HG03175 (cell line): ENCODE measurements around the gene CSTB.

Experiments
- ATAC-seq: cut with Tn5 transposase; IDR thresholded peaks from one replicate; pipeline ENCODE4 v1.9.1; 2021; ENCODE audit warnings: mild to moderate bottlenecking, moderate library complexity; ENCODE audit not compliant: unreplicated experiment

The CSTB gene

GRCh38 chr21:43811262-43812105, 35.4 kb upstream of the CSTB start:
- no peak for ATAC-seq

- ATAC-seq, result peak; percentile 72
These were observed 34.6 kb upstream of the CSTB start for GRCh38 chr21:43810505-43811261.

DNA sequence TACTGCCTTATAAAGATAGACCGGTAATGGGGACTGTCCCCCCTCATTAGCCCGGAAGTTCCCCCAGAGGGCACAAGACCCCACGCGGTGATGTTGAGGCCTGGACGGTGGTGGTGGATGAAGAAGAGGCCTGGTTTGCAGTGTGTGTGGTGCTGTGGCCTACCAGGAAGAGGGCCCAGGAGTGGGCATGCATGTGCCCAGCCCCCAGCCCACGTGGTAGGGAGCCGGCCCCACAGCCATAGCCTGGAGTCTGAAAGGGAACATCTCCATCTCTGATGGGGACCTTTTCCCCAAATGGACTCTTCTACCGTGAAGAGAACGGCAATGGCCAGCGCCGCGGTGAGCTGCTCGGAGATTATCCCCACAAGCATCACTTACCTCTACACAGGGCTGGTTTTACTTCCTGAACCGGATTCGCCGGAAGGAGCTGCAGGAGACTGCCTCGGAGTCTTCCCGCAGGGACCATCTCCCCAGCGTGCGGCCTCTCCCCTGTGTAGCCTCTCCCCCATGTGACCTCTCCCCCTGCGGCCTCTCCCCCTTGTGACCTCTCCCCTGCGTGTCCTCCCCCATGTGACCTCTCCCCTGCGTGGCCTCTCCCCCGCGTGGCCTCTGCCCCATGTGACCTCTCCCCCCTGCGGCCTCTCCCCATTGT, 33.9 kb upstream of the CSTB start:
- ATAC-seq, result no peak

GRCh38 chr21:43809346-43809799, 33.3 kb upstream of the CSTB start:
- no peak for ATAC-seq

DNA sequence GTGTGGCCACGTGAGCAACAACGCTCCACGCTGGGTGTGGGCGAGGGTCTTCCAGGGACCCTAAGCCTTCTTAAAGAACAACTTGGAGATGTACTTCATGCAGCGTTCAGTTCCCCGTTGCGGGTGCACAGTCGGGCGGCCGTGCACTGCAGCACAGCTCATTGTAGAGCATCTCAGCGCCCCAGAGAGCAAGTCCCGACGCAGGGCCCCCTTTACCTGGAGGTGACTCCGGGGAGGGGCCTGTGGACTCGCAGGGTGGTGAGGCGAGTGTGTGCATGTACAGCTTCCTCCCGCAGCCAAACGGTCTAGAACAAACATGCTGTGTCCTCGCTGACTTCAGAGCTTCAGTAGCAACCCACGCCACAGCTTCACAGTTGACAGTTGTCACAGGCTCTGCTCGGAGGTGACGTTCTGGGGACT, 32.7 kb upstream of the CSTB start:
- ATAC-seq, result no peak

- no peak for ATAC-seq
These were observed 32.3 kb upstream of the CSTB start for GRCh38 chr21:43808367-43808766.

DNA sequence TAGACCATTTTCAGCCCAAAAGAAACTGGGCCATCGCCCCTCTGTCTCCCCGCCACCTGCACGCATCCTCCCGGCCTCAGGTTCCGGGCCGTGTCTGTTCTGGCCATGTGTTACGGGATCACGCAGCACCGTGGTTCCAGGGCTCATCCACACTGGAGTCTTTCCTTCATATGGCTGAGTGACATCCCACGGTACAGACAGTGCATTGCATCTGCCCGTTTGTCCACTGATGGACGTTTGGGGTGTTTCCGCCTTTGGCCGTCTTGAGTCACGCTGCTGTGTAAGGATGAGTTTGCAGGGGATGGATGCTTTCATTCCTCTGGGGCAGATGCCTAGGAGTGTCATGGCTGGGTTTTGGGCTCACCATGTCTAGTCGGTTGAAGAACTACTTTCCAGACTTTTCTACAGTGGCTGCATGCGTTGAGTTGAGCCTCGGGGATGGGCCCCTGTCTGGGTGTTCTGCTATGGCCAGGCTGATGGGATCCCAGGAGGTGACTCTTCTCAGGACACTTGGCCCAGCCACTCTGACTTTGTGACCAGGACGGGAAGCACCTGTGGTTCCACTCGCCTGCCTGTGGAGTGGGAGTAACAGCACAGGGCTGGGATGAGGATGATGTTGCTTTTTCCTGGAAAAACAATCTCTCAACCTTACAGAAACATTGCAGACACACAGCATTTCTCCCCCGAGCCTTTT, 30.1 kb upstream of the CSTB start:
- no peak for ATAC-seq

DNA sequence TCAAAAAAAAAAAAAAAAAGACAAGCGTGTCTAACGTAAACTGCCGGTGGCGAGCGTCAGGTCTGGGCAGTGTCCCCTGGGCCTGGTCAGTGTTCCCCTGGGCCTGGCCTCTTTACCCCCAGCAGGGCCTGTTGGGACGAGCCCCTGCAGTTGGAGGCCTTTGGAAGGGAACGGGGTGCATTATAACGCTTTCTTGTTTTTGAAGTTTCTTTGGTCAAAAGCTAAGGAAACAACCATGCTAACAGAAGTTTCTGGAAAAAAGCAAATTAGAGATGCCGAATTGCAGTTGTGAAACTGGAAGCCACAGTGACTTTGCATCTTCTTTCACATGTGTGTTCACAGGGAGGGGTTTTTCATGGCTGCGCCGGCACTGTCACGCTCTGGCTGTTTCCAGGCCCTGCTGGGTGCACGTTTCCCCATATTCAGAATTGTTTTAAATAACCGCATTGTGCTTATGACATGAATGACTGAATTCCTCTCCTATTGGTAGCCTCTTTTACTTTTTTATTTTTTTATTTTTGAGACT, 29.2 kb upstream of the CSTB start:
- peak; percentile 85 for ATAC-seq

DNA sequence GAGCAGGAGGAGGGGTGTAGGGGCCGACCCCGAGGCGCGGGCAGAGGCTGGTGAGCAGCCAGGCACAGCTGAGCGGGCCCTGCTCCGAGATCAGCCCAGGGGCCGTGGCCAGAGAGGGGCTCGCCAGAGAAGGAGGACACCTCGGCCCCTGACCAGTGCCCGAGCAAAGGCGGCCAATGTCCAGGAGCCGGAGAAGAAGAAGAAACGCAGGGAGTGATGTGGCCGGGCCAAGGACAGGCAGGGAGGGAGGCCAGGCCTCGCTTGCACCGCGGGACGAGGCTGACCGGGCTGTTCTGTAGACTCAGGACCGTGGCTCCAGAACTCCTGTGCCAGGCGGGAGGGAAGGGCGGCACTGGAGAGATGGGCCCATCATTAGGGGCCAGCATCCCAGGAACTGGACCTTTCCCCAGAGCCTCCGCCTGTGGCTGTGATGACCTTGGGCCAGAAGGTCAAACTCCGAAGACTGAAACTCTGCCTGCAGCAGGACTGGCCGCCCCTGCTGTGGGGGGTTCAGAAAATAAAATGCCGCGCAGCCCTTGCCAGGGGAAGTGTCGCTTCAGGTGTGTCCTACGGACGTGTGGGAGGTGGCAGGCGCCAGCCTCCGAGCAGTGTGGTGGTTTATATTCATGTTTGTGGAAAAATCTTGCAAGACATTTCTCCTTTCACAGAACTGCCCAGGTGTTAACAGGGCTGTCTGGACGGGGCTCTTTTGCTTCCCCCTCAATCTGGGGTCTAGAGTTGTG, 27.6 kb upstream of the CSTB start:
- no peak for ATAC-seq

DNA sequence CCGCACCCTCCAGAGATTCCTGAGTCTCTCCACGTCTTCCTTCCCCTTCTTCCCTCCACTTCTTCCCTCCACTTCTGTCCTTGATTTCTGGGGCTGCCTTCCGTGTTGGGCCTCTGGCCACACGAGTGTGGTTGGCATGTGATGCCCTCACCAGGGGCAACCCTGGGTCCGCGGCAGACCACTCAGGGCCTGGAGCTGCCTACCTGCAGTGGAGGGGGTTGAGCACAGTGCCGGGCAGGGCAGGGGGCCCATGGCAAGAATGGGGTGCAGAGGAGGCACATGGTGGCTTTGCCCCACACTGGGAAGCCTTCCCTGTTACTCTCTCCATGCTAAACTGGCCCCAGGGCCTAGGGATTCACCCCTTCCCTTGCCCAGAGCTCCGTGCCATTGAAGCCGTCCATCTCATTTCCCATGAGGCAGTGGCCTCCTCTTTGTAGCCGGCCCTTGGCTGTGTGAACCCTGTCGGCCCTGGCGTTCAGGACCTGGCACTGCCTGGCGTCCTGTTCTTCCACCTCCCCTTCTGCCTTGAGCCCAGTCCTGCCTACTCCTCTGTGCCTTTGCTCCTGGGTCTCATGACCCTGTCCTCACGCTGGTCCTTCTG, 26.7 kb upstream of the CSTB start:
- ATAC-seq, result no peak

GRCh38 chr21:43801006-43801783, 25.1 kb upstream of the CSTB start:
- no peak for ATAC-seq

DNA sequence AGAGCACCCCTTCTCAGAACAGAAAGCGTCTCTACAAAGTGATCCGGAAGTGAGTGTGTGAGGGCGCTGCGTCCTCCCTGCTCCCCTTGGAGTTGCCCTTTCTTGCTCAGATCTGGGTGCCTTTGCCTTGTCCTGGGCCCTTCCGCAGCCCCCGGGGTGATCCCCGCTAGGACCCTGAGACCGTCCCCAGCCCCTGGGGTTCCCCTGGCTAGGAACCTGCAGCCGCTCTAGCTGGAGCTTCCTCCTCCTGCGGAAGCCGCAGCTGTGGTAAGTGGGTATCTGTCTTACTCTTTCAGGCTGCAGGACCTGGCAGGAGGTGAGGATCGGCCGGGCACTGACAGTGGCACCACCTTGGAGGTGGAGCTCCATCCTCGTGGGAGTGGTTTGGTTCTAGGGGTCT, 24.5 kb upstream of the CSTB start:
- no peak for ATAC-seq

DNA sequence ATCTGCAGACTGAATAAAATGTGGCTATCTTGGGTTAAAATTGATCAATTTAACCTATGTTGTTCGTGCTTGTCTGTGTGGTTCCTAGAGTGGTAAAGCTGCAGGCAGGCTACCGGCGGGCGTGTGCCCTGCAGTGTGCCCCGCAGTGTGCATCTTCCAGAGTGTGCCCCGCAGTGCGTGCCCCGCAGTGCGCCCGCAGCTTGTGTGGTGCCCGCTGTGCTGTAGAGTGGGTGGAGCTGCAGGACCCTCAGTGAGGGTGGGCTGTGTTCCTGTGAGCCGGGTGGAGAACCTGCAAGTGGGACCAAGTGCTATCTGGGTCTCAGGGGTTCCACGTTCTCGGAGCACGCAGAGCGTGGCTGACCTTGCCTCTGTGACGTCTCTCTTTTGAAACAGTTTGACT, 24.0 kb upstream of the CSTB start:
- no peak for ATAC-seq

DNA sequence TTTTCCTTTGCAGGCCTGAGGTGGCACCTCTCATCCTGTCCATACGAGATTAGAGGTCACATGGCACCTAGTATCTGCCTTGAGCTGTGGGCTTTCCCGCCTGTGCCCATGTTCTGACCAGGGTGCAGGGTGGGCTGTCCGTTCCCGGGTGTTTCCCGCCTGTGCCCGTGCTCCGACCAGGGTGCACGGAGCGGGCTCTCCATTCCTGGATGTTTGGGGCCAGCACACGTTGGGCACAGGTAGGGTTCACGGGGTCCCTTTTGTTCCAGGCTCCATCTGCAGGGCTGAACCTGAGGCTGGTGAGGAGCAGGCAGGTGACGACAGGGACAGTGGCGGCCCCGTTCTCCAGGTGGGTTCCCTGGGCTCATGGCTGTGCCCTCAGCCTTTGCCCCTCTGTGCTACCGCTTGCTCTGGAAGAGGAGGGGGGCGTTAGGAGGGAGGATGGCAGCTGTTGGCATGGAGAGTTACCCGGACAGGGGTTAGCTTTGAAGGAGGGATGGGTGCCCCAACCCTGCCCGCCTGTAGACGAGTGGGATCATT, 23.3 kb upstream of the CSTB start:
- no peak for ATAC-seq

DNA sequence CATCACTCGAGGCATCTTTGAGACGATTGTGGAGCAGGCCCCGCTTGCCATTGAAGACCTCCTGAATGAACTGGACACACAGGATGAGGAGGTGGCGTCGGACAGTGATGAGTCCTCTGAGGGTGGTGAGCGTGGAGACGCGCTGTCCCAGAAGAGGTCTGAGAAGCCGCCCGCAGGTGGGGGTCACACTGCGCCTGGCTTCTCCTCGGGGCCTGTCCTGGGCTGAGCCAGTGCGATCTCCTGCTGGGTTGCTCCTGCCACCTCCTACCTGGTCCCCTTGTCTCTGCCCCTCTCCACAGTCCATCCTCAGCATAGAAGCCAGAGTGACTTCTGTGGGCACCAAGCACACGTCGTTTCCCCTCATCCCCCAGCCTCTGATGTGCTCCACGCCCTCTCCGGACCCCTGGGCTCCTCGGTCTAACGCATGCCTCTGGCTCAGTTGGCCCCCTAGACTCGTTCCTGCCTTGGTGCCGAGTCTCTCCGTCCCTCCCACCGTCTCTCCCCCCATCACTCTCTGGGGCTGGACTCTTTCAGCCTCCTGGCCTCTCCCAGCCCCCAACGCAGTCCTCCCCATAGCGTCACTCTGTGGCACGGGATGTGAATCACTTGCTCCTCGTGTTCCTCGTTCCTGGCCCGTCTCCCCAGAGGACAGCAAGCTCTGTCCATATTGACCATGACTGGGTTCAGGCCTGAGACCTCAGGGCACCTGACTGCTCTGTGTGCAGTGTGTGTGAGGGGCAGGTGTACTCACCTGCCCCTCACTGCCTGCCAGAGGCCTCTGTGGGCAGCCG, 22.0 kb upstream of the CSTB start:
- ATAC-seq, result no peak

DNA sequence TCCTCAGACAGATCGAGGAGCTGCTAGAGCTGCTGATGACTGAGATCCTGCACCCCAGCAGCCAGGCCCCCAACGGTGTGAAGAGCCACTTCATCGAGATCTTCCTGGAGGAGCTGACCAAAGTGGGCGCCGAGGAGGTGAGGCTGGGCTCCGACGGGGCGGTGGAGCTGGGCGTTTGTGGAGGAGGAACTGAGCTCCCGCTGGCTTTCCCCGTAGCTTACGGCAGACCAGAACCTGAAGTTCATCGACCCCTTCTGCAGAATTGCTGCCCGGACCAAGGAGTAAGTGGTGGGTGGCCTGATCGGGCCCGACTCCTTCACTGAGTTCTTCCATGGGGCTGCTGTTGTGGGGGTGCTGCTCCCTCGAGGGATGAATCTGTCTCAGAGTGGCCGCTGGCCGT, 21.3 kb upstream of the CSTB start:
- no peak for ATAC-seq

DNA sequence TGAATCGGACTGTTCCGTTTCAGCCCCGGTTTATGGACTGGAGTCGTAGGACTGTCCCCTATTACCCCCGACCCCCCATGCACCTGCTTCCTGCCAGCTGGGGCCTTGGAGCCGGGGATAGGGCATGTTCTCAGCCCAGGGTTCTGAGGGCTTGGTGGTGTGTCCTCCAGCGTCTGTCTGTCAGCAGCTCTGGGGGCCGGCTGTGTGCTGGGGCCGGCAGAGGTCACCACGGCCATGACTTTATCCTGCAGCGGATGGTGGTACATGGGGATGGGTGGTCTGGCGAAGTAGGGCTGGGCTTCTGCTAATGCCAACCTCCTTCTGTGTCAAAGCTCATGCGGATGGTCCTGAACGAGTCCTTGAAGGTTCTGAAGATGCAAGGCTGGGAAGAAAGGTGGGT, 18.7 kb upstream of the CSTB start:
- ATAC-seq, result no peak

- ATAC-seq, result no peak
These were observed 18.2 kb upstream of the CSTB start for GRCh38 chr21:43794311-43794710.
